HepG2 (cell line): ENCODE data around the gene IFI35. TPM values are rescaled to one million over a fixed set of nuclear protein-coding genes. Genes with fewer than 3 reads are reported as not detected.

ENCODE experiments used
- ATAC-seq: fragments of 200-7000 bp; cut with Tn5 transposase; 3 replicates; pipeline ENCODE4 v1.9.1; 2020; ENCODE audit warnings: mild to moderate bottlenecking, moderate library complexity
- BruUV-seq: library from RNA; stranded (reverse); fragments of 400-500 nt; replicated peaks from 2 replicates; lab custom pipeline; 2021; lab: Mats Ljungman, UMichigan
- CTCF ChIA-PET: fragments of 300-600 bp; formaldehyde crosslinking; extraction: SDS; loops from one replicate; lab custom pipeline; 2021; ENCODE audit warnings: low total read pairs, inconsistent platforms, low intra/inter-chr PET ratio; lab: Yijun Ruan, JAX
- POLR2A ChIA-PET: fragments of 350-600 bp; sonication (Branson Sonifier 250); formaldehyde crosslinking; loops from one replicate; lab custom pipeline; 2020; ENCODE audit warnings: antibody characterized with exemption, inconsistent platforms; lab: Yijun Ruan, JAX
- DNase-seq: peaks from one replicate; pipeline ENCODE4 v3.0.0-alpha.2; 2015; ENCODE audit warnings: low spot score
- FAIRE-seq: peaks from 3 replicates; lab custom pipeline; 2011; peaks lifted over from hg19 to GRCh38; lab: Jason Lieb, UNC
- H2AFZ ChIP-seq: one replicate; pipeline ENCODE4 v1.6.1; 2011; ENCODE audit warnings: low read length, inconsistent platforms
- H3K27ac ChIP-seq: fragments of 300-600 bp; 3 replicates; pipeline ENCODE4 v1.8.0; 2011; ENCODE audit warnings: mixed run types, mild to moderate bottlenecking, mixed read lengths, low read length, inconsistent platforms; ENCODE audit not compliant: insufficient read depth; ENCODE audit errors: extremely low read length
- H3K27me3 ChIP-seq, 2 experiments: fragments of 200-600 bp in 1 of 2; 2 replicates in 1 of 2; 3 replicates in 1 of 2; pipeline versions ENCODE4 v1.6.0 to v1.8.0; 2011; ENCODE audit warnings: low read length in 2 of 2, mild to moderate bottlenecking in 2 of 2, moderate library complexity in 2 of 2, inconsistent platforms in 1 of 2; ENCODE audit not compliant: insufficient read depth in 2 of 2, control insufficient read depth in 1 of 2
- H3K36me3 ChIP-seq, 2 experiments: fragments of 200-600 bp in 1 of 2; replicated peaks in 1 of 2; 2 replicates in 1 of 2; 3 replicates in 1 of 2; pipeline versions ENCODE4 v1.5.1 to v1.8.0; 2011; ENCODE audit warnings: low read length in 2 of 2, inconsistent platforms in 1 of 2; ENCODE audit not compliant: insufficient read depth in 2 of 2, control insufficient read depth in 1 of 2
- H3K4me1 ChIP-seq: 2 replicates; pipeline ENCODE4 v1.5.1; 2012; ENCODE audit warnings: low read length, inconsistent platforms; ENCODE audit not compliant: insufficient read depth
- H3K4me2 ChIP-seq: 2 replicates; pipeline ENCODE4 v1.6.0; 2011; ENCODE audit warnings: low read depth, low read length, inconsistent platforms
- H3K4me3 ChIP-seq, 3 experiments: fragments of 200-600 bp in 1 of 3; sonication (generic), shearing (Covaris generic) in 1 of 3; replicated peaks in 1 of 3; 2 replicates each; pipeline ENCODE4 v1.5.1; 2011 to 2016; ENCODE audit warnings: low read length in 3 of 3, inconsistent platforms in 2 of 3, low read depth in 2 of 3, mild to moderate bottlenecking in 2 of 3, control low read depth in 1 of 3, mixed read lengths in 1 of 3; ENCODE audit not compliant: insufficient read depth in 1 of 3
- H3K79me2 ChIP-seq: one replicate; pipeline ENCODE4 v1.6.1; 2011; ENCODE audit warnings: low read length, inconsistent platforms; ENCODE audit not compliant: insufficient read depth
- H3K9ac ChIP-seq: 2 replicates; pipeline ENCODE4 v1.6.0; 2011; ENCODE audit warnings: mild to moderate bottlenecking, low read depth, low read length, inconsistent platforms; ENCODE audit not compliant: insufficient read depth
- H3K9me3 ChIP-seq: 2 replicates; pipeline ENCODE4 v1.5.1; 2012; ENCODE audit warnings: mild to moderate bottlenecking, low read length
- H4K20me1 ChIP-seq: 2 replicates; pipeline ENCODE4 v1.6.0; 2011; ENCODE audit warnings: inconsistent platforms, mild to moderate bottlenecking, low read length, moderate library complexity; ENCODE audit not compliant: insufficient read depth
- ARNTL ChIP-seq: sonication (generic); formaldehyde crosslinking; IDR thresholded peaks from 2 replicates; pipeline ENCODE4 v1.4.0; 2020; ENCODE audit warnings: mild to moderate bottlenecking, missing genetic modification reagents
- CCAR2 ChIP-seq: fragments of 200-400 bp; formaldehyde crosslinking; optimal IDR thresholded peaks from 2 replicates; pipeline ENCODE3; 2018; ENCODE audit warnings: low read depth, mild to moderate bottlenecking, low read length, moderate library complexity
- DRAP1 ChIP-seq: IDR thresholded peaks from 2 replicates; pipeline ENCODE4 v1.6.1; 2016; ENCODE audit warnings: missing genetic modification reagents, missing compliant biosample characterization
- EEA1 ChIP-seq: sonication (generic); formaldehyde crosslinking; IDR thresholded peaks from 2 replicates; pipeline ENCODE4 v1.5.1; 2020; ENCODE audit warnings: mild to moderate bottlenecking, missing genetic modification reagents, borderline replicate concordance
- ETV5 ChIP-seq: IDR thresholded peaks from 2 replicates; pipeline ENCODE4 v1.6.1; 2018; ENCODE audit warnings: missing biosample characterization, missing genetic modification reagents, inconsistent platforms, borderline replicate concordance
- GLI4 ChIP-seq: sonication (generic); formaldehyde crosslinking; IDR thresholded peaks from 2 replicates; pipeline ENCODE4 v1.5.1; 2020; ENCODE audit warnings: missing genetic modification reagents, mild to moderate bottlenecking, moderate library complexity, borderline replicate concordance
- GMEB2 ChIP-seq: IDR thresholded peaks from 2 replicates; pipeline ENCODE4 v1.6.1; 2016; ENCODE audit warnings: missing biosample characterization, missing genetic modification reagents, low read depth
- NFKB2 ChIP-seq: sonication (generic); formaldehyde crosslinking; IDR thresholded peaks from 2 replicates; pipeline ENCODE4 v1.4.0; 2020; ENCODE audit warnings: missing genetic modification reagents, borderline replicate concordance
- PPARG ChIP-seq: conservative IDR thresholded peaks from 2 replicates; pipeline ENCODE4 v1.6.1; 2016; ENCODE audit warnings: missing biosample characterization, missing genetic modification reagents
- RBFOX2 ChIP-seq: fragments of 200-400 bp; formaldehyde crosslinking; IDR thresholded peaks from 2 replicates; pipeline ENCODE4 v1.6.1; 2017; ENCODE audit warnings: low read depth, mild to moderate bottlenecking, low read length
- RFX1 ChIP-seq: fragments of 450-650 bp; IDR thresholded peaks from 2 replicates; pipeline ENCODE4 v1.6.1; 2017
- THAP11 ChIP-seq: IDR thresholded peaks from 2 replicates; pipeline ENCODE4 v1.6.1; 2016; ENCODE audit warnings: missing biosample characterization, missing genetic modification reagents
- YY1 ChIP-seq: IDR thresholded peaks from 2 replicates; pipeline ENCODE4 v1.6.1; 2011; ENCODE audit warnings: low read length, low read depth, moderate library complexity, mild to moderate bottlenecking; ENCODE audit not compliant: insufficient read depth, insufficient replicate concordance
- ZMYM3 ChIP-seq: sonication (generic); formaldehyde crosslinking; IDR thresholded peaks from 2 replicates; pipeline ENCODE4 v1.5.1; 2020; ENCODE audit warnings: mild to moderate bottlenecking, missing genetic modification reagents
- ZNF101 ChIP-seq: sonication (generic); formaldehyde crosslinking; IDR thresholded peaks from 2 replicates; pipeline ENCODE4 v1.4.0; 2020; ENCODE audit warnings: mild to moderate bottlenecking, low read depth, missing genetic modification reagents, borderline replicate concordance
- ZNF652 ChIP-seq: IDR thresholded peaks from 2 replicates; pipeline ENCODE4 v1.6.1; 2016; ENCODE audit warnings: low read depth, borderline replicate concordance
- ZNF841 ChIP-seq: sonication (generic); formaldehyde crosslinking; IDR thresholded peaks from 2 replicates; pipeline ENCODE4 v1.8.1; 2023; ENCODE audit warnings: missing genetic modification reagents, borderline replicate concordance
- WGBS: methylation state at CpG from one replicate; pipeline ENCODE4 v1.1.6; 2017; ENCODE audit warnings: low lambda C conversion rate; 5-methylcytosine and 5-hydroxymethylcytosine counted together
- in situ Hi-C: cut with HindIII; loops from 2 replicates; pipeline ENCODE4 v1.10.0; 2017; ENCODE audit warnings: low pct_unique_long_range_greater_than_20kb; ENCODE audit not compliant: extremely low pct_ligation_motif_present
- intact Hi-C: fragments of 100-400 bp; cut with micrococcal nuclease; formaldehyde crosslinking; loops from one replicate; pipeline ENCODE4 v1.10.0; 2022; ENCODE audit not compliant: unreplicated experiment
- polyA plus RNA-seq, 8 experiments: library from polyadenylated mRNA; depleted of rRNA in 3 of 8; stranded (reverse) in 7 of 8; unstranded in 1 of 8; fragments of >200 nt; fragmentation: Illumina TruSeq in 4 of 8; extraction: Trizol in 4 of 8; gene quantifications; 2 replicates each; pipeline versions ENCODE4 v1.2.1 to v1.2.3, GENCODE V29; 2011 to 2016; ENCODE audit warnings: low read depth in 4 of 8, missing spikeins in 1 of 8, mixed read lengths in 1 of 8; ENCODE audit not compliant: insufficient read depth in 1 of 8
- total RNA-seq, 5 experiments: library from RNA; depleted of rRNA; stranded (reverse); fragments of >200 nt; fragmentation: Illumina TruSeq; extraction: Trizol; gene quantifications; 2 replicates each; pipeline ENCODE4 v1.2.3, GENCODE V29; 2016; ENCODE audit warnings: low read depth in 1 of 5
- TF ChIP-seq, protein P1 (sequence below): sonication (generic); formaldehyde crosslinking; IDR thresholded peaks from 2 replicates; pipeline ENCODE4 v1.4.0; 2020; ENCODE audit warnings: mild to moderate bottlenecking, low read depth, missing genetic modification reagents
- TF ChIP-seq, protein P2 (sequence below): IDR thresholded peaks from 2 replicates; pipeline ENCODE4 v1.6.1; 2016; ENCODE audit warnings: low read depth

Gene IFI35
- total and polyA plus RNA-seq, 2 of the 13 experiments (the other 11 are each of a cell fraction or from before 2014, with no cell fraction given), result 28.9 to 38.1 TPM

- WGBS, result under 1% methylated on average over 28 of the region's 39 CpGs
- BruUV-seq, result no TSS peak
- peaks cover 0 to 3% of the 10 kb centered on the region in 2 experiments; a peak in 1 of 5 replicates for H3K27me3 ChIP-seq
- peak within 1 kb of the TSS; percentile 78 for H3K9ac ChIP-seq
- no peak for FAIRE-seq
- ATAC-seq, result peak; percentile 85
- peak within 1 kb of the TSS; percentile 59 for H2AFZ ChIP-seq
- H3K4me2 ChIP-seq, result peak within 1 kb of the TSS; percentile 94
- H4K20me1 ChIP-seq, result no peaks in the 10 kb centered on the region
- POLR2A ChIA-PET, result interaction anchor here (1.0 to 4.3 kb wide), 4 partner anchors 17 to 200 kb away, joined by 3 to 53 read pairs (median 4); partner anchors contain the start of genes CNTD1, COA3 and RPL27
- H3K4me3 ChIP-seq, result peak within 1 kb of the TSS; percentile 77 to 97 (median 91)
- in situ Hi-C loops (loop anchor here (10.0 kb wide), 1 partner anchor 136 kb away; the partner anchor contains the start of gene AOC2), intact Hi-C loops (loop anchor here (2.0 to 5.0 kb wide), 2 partner anchors 18 to 138 kb away; partner anchors contain the start of genes AOC2 and RPL27)
- peaks cover 50% of the 10 kb centered on the region for H3K4me1 ChIP-seq
- peak within 1 kb of the TSS; percentile 71 for H3K27ac ChIP-seq
- 0 out of 5 replicates have a peak, but pooled peaks cover 0 to 8% of the 10 kb centered on the region in 2 experiments for H3K36me3 ChIP-seq
- H3K9me3 ChIP-seq, result no peaks in the 10 kb centered on the region
- CTCF ChIA-PET, result interaction anchor here (1.1 kb wide), 1 partner anchor 17 kb away, joined by 3 read pairs; the partner anchor contains the start of gene RPL27
- peak; percentile 85 for DNase-seq
- peaks cover 17% of the 10 kb centered on the region for H3K79me2 ChIP-seq
- TF ChIP-seq ARNTL (CRISPR knock-in tag) (0 out of 2 replicates have a peak, but pooled peaks have one; percentile 17), RBFOX2 (peak; percentile 88), ZNF101 (CRISPR knock-in tag) (no peak), ZNF652 (CRISPR knock-in tag) (no peak), CCAR2 (no peak), ZMYM3 (CRISPR knock-in tag) (no peak), EEA1 (CRISPR knock-in tag) (no peak), THAP11 (CRISPR knock-in tag) (peak; percentile 56; the same call in 1 of the 2 replicates), NFKB2 (CRISPR knock-in tag) (peak; percentile 10; the same call in 1 of the 2 replicates), GLI4 (no peak), PPARG (CRISPR knock-in tag) (peak; percentile 68), GMEB2 (CRISPR knock-in tag) (peak; percentile 29; the same call in 1 of the 2 replicates), YY1 (peak; percentile 97), ETV5 (CRISPR knock-in tag) (peak; percentile 64), RFX1 (peak; percentile 96), ZNF841 (CRISPR knock-in tag) (no peak), DRAP1 (CRISPR knock-in tag) (peak; percentile 65)
- TF ChIP-seq, protein P1, sequence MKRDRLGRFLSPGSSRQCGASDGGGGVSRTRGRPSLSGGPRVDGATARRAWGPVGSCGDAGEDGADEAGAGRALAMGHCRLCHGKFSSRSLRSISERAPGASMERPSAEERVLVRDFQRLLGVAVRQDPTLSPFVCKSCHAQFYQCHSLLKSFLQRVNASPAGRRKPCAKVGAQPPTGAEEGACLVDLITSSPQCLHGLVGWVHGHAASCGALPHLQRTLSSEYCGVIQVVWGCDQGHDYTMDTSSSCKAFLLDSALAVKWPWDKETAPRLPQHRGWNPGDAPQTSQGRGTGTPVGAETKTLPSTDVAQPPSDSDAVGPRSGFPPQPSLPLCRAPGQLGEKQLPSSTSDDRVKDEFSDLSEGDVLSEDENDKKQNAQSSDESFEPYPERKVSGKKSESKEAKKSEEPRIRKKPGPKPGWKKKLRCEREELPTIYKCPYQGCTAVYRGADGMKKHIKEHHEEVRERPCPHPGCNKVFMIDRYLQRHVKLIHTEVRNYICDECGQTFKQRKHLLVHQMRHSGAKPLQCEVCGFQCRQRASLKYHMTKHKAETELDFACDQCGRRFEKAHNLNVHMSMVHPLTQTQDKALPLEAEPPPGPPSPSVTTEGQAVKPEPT (CRISPR knock-in tag), result no peak
- TF ChIP-seq, protein P2, sequence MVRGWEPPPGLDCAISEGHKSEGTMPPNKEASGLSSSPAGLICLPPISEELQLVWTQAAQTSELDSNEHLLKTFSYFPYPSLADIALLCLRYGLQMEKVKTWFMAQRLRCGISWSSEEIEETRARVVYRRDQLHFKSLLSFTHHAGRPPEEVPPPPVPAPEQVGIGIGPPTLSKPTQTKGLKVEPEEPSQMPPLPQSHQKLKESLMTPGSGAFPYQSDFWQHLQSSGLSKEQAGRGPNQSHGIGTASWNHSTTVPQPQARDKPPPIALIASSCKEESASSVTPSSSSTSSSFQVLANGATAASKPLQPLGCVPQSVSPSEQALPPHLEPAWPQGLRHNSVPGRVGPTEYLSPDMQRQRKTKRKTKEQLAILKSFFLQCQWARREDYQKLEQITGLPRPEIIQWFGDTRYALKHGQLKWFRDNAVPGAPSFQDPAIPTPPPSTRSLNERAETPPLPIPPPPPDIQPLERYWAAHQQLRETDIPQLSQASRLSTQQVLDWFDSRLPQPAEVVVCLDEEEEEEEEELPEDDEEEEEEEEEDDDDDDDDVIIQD (CRISPR knock-in tag), result 0 out of 2 replicates have a peak, but pooled peaks have one; percentile 27
These were observed 26.3 kb upstream of the IFI35 start, which contains the start of gene RUNDC1 for GRCh38 chr17:42980274-42980765. RUNDC1 (plus strand) TSS chr17:42980565; CDS start chr17:42980577, 12 bp downstream.
